Stimulated activated CD8-positive, alpha-beta memory T cell treated with anti-CD3 and anti-CD28 coated beads, Interleukin-12 subunit alpha, Interleukin-12 subunit beta, amount 100 ng/mL, for 24 hours (primary cell): ENCODE data around the gene PLA2G4D.

Experiments
- DNase-seq: peaks from one replicate; pipeline ENCODE4 v3.0.0-alpha.2; 2020; ENCODE audit errors: extremely low read depth

The PLA2G4D gene

DNA sequence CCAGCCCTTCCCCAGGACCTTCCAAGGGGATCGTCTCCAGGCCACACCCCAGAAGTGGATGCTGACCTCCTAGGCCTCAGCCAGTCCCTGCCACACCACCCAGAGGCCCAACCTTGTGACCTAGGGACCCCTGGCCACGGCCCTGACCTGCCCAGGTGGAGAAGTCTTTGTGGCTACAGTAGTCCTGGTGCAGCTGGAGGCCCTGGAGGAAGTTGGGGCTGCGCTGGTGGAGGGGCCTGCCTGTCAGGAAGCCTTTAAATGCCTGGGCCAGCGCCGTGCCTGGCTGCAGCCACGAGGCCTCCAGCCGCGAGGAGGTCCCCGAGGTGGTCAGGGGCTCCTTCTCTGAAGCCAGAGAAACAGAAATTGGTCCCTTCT is 23.4 kb downstream of the PLA2G4D start:
- DNase-seq: no peak

DNA sequence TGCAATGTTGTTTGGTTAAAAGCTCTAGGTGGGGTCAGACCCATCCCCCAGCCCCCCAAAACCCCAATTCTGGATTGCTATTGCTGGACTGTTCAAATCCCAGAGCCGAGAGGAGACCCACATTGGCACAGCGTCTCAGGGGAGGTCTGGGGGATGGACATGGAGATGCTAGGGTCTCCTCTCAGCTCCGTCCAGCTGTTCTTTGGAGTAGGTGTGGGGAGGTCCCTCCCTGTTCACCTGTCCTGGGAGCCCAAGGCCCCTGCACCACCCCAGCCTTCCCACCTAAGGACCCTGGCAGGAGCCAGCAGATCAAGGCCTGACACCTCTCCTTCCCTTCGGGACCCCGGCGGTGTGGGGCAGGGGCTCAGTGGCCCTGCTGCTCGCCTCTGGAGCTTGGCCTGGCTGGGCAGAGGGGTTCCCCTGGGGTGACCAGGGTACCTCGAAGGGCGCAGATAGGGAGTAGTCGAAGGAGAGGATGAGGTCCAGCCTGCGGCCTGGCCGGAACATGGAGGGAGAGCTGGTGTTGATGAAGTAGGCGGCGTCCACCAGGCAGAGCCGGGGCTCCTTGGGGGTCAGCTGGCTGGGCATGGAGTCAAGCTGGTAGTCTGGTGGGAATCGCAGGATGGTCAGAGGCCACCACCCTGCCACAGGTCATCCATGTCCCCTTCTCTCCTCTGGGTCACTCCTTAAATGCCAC is 23.9 kb downstream of the PLA2G4D start:
- DNase-seq: no peak

DNA sequence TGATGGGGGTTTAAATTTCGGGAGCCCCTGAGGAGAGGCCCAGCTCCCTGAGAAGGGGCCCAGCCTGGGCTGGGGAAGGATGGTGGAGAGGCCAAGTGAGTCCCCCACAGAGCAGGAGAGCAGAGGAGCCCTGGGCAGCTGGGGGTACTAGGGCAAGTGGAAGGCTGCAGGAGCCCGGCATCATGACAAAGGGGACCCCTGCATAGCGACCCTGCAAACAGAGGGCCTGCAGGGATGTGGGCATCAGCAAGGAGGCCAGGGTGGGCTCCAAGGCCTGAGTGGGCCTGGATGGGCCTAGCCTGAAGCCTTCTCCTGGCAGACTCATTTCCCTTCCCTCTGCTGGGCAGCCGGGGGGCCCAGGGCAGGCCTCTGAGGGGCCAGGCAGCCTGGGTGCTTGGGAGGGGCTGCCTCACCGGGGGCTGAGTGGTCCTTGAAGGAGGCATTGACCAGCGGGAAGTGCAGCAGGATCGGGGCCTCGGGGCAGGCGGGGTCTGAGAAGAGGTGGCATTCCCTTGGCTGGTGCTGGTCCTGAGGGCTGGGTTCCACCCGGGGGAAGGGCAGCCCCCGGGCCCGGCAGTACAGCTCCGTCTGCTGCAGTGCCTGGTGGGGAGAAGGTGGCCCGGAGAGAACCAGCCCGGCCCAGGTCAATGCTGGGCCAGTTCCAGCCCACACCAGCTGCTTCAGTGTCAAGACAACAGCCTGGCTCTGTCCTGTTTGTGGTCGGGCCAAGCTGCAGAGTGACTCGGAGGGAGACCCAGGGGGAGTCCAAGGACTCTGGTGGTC is 24.7 kb downstream of the PLA2G4D start:
- DNase-seq: no peak

DNA sequence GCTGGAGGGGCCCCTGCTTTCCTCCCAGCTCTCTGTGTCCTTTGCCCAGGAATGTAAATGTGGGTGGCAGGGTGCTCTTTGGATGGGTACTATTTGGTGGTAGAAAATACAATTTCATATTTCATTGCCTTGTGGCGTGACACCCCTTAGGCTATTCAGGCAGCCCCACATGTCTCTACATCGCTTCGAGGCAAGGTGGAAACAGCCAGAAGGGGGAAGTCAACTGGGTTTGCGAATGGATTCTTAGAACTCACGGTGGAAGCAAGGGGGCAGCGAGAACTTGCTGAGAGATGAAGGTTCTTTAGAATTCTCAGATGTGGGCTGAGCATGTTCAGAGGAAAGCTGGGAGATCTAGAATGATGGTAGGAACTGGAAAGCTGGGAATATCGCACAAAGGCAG is 25.3 kb downstream of the PLA2G4D start:
- no peak for DNase-seq

DNA sequence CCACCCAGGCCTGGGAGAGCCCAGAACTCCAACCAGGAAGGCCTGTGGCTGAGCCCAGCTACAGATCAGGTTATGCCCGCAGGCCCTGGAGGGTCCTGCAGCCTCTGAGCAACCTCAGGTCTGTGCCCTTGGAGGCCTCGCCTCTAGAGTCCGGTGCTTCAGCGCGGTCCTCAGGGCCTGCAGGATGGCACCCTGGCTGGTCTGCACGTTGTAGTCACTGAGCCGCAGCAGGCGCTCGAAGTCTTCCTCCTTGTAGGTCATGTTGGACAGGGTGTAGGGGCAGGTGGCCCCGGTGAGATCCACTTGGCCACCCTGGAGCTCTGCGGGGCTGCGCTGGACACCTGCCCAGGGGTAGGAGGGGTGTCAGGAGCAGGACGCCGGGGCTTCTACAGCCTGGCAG is 25.8 kb downstream of the PLA2G4D start:
- no peak for DNase-seq

DNA sequence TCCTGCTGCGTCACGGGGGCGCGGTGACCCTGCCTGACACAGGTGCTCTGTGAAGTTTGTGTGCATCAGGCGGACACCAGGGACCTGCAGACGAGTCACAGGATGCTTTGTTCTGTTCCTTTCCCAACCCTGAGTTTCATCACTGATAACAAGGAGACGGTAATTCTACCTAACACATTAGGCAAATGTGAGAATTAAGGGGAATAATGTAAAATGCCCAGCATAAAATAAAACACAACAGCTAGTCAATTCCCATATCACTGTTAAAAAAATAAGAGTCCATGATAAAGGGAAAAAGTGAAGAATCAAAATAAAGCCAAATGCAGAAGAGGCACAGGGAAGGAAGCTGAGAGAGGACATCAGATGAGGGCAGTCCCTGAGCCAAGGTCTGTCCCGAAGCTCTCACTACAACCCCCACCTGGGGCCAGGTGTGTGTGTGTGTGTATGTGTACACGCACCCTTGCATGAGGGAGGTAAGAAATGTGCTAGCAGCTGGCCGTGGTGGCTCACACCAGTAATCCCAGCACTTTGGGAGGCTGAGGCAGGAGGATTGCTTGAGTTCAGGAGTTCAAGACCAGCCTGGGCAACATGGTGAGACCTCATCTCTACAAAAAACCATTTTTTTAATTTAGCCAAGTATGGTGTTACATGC is 27.5 kb downstream of the PLA2G4D start:
- DNase-seq: no peak

DNA sequence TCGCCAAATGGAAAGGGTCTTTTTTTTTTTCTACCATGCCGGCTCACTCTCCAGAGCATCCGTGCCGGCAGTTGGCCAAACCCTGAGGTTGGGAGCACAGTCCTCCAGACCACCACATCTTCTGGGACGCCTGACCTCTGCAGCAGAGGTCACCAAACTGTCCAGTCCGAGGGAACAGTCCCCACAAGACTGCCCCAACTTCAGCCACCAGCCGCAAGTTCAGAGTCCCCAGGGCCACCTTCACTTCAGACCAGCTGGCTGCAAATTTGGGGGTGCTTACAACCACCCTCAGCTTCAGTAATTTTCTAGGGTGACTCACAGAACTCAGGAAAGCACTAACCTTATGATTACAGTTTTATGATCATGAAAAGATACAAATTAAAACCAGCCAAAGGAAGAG is 28.9 kb downstream of the PLA2G4D start:
- DNase-seq: no peak

DNA sequence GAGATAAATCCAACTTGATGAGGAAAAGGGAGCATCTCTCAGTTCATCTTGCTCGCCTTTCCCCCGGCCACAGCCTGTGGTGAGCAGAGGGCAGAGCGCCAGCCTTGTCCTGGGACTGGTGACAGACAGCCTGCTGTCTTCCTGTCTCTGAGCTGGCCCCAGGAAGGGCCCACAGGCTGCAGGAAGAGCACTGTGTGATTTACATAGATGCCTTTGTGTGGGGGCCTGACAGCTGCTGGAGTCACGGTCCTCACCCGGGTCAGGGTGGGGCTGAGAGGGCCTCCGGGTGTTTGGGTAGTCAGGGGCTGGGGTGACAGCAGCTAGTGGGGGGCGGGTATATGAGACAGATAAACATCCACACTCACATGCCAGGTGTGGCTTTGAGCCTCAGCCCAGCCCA is 29.3 kb downstream of the PLA2G4D start:
- no peak for DNase-seq

DNA sequence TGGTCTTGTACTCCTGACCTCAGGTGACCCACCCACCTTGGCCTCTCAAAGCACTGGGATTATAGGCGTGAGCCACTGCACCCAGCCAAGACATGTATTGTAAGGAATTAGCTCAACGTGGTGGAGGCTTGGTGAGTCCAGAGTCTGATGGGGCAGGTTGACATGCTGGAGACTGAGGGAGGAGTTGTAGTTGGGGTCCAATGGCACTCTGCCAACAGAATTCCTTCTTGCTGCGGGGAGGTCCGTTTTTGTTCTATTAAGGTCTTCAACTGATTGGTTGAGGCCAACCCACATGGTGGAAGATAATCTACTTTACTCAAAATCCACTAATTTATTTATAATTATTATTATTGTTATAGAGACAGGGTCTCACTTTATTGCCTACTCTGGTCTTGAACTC is 30.1 kb downstream of the PLA2G4D start:
- no peak for DNase-seq

DNA sequence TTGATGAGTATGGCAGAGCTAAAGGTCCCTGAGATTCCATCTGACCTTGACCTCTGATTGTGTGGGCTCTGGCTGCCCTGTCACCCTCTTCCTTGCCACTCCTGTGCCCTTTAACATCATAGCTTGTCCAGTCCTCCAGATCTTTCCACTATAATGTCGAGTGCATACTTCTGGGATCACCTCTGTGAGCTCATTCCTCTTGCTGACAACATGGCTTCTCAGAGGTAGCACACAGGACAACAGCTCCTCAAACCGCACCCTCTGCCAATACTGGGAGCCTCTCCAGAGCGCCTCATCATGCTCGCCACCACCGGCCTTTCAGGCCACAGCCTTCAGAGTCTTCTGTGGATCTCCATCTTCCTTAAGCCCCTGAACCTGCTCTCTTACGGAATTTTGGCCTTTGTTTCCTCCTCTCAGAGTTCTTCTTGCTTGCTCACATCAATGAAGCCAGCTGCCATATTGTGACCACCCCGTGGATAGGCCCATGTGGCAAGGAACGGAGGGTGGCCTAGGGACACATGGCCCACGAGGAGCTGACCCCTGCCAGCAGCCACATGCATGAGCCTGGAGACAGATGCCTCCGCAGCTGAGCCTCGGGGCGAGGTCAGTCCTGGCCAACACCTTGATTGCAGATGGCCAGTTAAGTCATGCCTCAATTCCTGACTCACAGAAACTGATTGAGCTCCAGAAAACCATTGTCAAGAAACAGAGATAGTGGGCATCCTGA is 31.1 kb downstream of the PLA2G4D start:
- DNase-seq: no peak

DNA sequence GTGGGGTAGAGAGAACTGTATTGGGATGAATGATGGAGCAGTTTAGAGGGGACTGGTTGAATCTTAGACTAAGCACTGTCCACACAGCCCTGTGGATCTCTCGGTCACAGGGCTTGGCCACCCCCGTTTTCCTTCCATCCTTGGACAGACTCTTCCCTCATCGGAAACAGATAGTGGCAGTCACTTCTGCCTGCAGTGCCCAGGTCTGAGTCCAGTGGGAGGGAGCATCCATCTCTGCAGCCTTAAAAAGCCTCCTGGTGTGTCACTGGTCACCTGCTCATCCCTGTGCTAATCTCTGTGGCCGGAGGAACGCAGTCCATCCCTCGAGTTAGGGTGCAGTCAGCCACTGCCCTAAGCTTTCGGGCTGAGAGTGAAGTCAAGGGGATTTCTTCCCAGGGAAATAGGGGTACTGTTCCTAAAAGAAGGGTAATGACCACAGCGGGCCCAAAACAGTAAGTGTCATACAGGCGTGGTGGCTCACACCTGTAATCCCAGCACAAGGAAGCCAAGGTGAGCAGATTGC is 32.0 kb downstream of the PLA2G4D start:
- no peak for DNase-seq

DNA sequence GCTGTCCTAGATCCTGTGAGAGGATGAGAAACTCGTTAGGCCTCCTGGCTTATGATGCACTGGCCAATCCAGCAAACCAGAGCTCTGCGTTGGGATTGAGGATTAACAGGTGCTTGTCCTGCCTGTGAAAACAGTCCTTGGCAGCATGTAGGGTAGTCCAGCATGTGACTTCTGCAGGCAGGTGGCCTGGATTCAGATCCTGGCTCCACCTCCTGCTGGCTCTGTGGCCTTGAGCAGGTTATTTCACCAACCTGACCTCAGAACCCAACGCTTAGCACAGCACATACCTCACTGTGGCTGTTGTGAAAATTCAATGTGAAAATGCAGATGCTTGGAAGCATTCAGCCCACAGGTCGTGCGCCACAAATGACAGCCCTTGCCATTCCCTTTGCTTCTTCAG is 33.6 kb downstream of the PLA2G4D start:
- DNase-seq: no peak

DNA sequence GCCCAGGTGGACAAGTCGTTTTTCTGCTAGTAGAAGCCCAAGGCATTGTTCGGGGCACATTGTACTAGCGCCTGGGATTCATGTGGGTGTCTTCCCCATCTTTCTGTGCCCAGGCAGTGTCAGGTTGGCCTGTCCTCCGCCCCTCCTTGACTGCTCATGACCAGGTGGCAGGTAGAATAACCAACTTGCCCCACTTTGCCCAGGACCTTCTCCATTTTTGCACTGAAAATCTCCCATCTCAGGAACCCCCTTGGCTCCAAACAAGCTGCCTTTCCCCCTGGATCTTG is 33.9 kb downstream of the PLA2G4D start:
- no peak for DNase-seq

DNA sequence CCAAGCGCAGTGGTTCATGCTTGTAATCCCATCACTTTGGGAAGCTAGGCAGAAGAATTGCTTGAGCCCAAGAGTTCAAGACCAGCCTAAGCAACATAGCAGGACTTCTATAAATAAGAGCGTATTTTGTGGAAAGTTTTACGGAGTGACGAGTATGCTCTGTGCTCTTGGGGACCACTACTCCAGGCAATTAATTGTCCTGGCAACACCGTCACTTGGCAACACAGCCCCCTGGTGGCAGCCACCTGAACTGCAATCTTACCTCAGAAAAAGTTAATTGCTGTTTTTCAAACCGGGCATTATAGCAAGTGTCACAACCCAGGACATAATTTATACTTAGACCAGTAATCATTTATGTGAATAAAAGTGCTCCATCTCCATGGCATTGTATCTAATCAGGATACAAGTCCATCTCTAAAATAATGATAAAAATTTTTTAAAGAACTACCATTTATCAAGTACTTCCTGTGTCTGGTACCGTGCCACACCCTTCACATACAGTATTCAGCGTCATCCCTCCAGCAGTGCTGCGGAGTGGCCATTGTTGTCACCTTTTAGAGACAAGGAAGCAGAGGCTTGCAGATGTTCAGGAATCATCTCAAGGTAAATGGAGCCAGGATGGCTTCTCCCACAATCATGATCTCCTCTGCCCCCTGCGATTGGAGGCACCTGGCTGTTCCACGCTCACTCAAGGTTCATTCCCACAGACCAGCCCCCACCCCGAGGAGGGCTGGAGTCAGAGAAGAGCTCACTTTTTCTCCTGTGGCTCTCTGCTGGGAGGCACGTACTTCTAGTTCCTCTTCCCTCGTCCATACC is 34.5 kb downstream of the PLA2G4D start:
- peak; percentile 27 for DNase-seq

DNA sequence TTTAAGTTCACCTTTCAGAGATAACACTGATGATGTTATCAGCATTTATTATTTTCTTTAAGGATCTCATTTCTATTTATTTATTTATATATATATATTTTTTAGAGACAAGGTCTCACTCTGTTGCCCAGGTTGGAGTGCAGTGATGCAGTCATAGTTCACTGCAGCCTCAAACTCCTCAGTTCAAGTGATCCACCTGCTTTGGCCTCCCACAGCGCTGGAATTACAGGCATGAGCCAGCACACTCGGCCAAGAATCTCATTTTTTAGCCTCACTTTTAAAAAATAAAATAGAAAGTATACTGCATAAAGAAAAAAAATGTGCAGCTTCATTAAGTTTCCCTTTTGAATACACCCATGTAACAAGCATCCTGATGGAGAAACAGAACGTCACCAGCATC is 35.6 kb downstream of the PLA2G4D start:
- DNase-seq: no peak

DNA sequence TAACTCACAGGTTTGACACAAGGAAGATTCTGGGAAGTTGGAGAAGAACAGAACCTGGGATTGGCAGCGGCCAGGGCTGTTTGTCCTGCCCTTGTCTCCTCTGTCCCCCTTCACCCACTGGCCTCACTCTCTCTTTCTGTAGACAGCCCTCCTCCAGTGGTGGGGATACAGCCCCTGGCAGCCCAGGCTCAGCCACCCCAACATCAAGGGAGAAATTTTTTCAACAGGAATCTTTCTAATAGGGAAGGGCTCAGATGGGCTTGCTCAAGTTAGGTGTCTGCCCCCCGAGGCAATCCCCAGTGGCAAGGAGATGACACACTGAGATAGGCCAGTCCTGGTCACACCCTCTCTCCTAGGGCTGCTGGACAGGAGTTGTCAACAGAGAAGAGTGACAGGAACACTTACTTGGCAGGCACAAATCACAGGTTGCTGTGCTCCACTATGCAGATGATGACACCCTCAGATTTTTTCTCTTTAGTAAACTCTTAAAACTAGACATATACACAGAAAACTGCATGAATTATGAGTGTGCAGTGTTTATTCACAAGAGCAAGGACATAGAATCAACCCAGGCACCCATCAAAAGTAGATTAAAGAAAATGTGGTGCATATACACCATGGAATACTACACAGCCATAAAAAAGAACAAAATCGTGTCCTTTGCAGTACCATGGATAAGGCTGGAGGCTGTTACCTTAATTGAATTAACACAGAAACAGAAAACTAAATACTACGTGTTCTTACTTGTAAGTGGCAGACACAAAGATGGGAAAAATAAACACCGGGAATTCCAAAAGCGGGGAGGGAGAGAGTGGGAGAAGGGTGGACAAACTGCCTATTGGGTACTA is 36.3 kb downstream of the PLA2G4D start:
- no peak for DNase-seq

DNA sequence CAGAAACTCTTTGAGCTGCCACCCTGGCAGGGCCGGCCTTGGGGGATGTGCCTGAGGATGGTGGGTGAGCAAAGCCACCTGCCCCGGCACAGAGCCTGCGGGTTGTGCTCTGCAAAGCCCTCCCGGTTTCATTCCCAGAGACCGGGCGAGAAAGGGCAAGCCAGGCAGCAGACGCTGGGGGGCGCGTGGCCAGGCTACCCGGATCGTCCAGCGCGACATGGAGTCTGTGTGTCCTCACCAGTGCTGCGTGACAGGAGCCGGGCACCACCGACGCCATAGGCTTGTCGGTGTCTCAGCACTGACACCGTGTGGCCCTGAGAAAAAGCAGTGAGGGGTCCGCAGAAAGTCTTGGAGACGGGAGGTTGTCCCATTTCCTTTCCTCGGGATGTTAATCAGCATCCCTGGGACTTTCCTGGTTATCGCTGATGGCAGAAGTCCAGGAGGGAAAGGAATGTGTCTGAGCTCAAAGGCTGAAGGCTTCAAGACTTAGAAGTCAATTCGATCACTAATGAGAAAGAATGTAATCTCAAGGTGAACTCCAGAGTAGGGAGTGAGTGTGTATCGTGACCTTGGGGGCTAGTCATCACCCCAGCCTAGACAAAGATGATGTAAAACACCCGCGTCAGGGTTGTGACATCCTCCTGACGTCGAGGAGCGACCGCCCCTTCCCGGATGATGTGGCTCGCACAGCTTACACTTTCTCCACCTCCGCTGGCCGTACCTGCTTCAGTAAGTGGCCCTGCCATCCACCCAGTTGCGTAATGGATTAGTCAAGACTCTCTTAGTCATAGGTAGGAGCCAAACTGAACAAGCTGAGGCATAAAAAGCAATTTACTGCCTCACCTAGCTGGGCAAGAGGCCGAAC is 37.2 kb downstream of the PLA2G4D start:
- no peak for DNase-seq

DNA sequence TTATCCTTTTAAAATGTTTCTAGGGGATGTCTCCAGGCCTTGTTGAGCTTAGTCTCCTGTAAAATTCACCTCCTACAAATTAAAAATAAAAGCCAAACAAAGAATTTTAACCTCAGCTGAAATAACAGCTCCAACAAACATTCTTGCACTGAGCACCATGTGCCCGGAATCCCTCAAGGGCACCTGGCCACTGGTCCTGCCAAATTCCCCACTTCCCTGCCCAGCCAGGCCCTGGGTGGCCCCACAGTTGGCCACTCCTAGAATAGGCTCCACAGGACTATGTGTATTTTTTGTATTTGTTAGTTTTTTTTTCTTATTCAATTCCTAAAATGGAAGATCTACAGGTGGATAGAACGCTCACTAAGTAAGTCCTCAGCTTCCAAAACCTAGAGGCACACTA is 40.4 kb downstream of the PLA2G4D start:
- DNase-seq: no peak

DNA sequence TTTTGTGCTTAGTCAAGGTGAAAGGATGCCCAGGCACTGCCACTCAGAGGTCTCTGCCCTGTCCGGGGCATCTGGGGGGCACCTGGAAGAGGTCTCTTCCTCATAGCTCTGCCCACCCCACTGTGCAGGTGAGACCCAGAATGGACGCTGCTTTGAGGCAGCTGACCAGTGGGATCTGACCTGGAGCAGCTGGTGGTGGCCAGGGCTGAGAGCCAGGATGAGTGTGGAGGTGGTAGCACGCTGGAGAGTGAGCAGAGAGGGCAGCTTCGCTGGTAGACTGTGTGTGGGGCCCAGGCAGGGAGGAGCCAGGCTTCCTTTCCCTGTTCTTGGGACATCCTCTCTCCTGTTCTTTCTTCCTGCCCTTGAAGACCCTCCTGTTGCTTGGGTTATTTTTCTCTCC is 41.4 kb downstream of the PLA2G4D start:
- no peak for DNase-seq
